Astrocyte of the spinal cord (primary cell): ENCODE data around the gene TSPAN8.

ENCODE experiments used
- DNase-seq: peaks from one replicate; pipeline ENCODE4 v3.0.0; 2011; ENCODE audit warnings: low read depth, low spot score
- H3K4me3 ChIP-seq: 2 replicates; pipeline ENCODE4 v1.5.1; 2011; ENCODE audit warnings: low read depth, mild to moderate bottlenecking, low read length, moderate library complexity
- in situ Hi-C: cut with HindIII; loops from 2 replicates; pipeline ENCODE4 v1.10.0; 2017; ENCODE audit warnings: low sequenced_read_pairs
- TF ChIP-seq, protein P1 (sequence below): IDR thresholded peaks from 2 replicates; pipeline ENCODE4 v1.5.1; 2012; ENCODE audit warnings: low read depth, mild to moderate bottlenecking, low read length, inconsistent platforms

The TSPAN8 gene

DNA sequence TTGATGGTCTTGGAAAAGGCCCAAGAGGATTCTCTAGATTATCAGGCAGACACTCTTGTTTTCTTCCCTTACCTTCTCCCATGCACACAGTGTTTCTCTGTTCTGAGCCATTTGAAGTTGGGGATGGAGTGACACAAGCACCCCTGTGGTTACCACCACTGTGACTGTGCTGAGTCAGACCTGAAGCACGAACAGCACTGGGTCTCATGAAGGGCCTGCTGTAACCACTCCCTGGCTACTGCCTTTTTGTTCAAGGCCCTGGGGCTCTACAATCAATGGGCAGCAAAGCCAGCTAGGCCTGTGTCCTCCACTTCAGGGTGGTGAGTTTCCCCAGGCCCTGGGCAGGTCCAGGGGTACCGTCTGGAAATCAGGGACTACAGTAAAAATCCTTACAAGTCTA lies 65.5 kb downstream of the TSPAN8 start:
- H3K4me3 ChIP-seq = no peak overlapping the region
- TF ChIP-seq, protein P1, sequence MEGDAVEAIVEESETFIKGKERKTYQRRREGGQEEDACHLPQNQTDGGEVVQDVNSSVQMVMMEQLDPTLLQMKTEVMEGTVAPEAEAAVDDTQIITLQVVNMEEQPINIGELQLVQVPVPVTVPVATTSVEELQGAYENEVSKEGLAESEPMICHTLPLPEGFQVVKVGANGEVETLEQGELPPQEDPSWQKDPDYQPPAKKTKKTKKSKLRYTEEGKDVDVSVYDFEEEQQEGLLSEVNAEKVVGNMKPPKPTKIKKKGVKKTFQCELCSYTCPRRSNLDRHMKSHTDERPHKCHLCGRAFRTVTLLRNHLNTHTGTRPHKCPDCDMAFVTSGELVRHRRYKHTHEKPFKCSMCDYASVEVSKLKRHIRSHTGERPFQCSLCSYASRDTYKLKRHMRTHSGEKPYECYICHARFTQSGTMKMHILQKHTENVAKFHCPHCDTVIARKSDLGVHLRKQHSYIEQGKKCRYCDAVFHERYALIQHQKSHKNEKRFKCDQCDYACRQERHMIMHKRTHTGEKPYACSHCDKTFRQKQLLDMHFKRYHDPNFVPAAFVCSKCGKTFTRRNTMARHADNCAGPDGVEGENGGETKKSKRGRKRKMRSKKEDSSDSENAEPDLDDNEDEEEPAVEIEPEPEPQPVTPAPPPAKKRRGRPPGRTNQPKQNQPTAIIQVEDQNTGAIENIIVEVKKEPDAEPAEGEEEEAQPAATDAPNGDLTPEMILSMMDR = no peak
- in situ Hi-C loops = no loop called here
- peak; percentile 48 for DNase-seq

DNA sequence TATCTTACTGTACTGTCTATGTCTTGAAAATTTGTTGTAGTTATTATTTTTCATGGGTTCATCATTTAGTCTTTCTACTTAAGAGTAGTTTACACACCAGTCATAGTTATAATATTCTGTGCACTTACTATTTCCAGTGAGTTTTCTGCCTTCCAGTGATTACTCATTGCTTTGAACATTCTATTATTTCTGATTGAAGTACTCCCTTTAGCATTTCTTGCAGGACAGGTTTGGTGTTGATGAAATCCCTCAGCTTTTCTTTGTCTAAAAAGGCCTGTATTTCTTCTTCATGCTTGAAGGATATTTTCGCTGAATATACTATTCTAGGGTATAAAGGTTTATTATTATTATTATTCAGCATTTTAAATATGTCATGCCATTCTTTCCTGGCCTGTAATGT lies 66.8 kb downstream of the TSPAN8 start:
- TF ChIP-seq, protein P1 = no peak
- no peak overlapping the region for H3K4me3 ChIP-seq
- DNase-seq = no peak
- in situ Hi-C loops = no loop called here

DNA sequence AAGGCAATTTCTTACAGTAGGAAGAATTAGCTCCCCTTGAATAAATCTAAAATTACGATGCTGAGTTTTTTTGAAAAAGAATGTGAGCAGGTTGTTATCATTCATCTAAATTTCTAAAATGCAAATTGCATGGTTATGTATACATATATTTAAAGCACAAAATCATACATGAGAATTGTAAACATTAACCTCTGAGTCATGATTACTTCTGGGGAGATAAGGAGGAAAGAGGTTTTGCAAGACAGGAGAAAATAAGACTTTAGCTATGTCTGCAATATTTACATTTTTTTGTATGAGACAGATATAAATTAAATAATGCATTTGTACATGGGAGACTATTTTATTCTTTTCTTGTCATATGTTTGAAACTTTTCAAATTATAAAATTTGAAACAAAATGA lies 72.2 kb downstream of the TSPAN8 start:
- in situ Hi-C loops = no loop called here
- TF ChIP-seq, protein P1 = no peak
- H3K4me3 ChIP-seq = no peak overlapping the region
- DNase-seq = no peak

DNA sequence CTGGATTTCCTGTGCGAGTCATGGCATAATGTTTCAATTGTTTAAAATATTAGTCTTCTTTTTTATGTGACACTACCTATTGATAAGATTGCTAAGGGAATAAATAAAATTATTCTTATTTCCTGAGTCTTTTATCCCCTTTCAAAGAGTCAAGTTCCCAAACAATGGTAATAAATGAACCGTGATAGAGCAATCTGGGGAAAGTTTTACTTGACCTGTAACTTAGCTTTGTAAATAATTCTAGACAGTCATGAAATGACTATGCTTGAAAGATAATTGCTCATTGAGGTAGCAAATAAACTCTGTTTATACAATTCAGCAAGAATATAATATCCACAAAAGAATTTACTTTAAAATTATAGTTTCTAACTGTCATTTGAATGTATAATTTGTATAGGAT lies 82.1 kb downstream of the TSPAN8 start:
- in situ Hi-C loops = no loop called here
- no peak overlapping the region for H3K4me3 ChIP-seq
- DNase-seq = no peak
- TF ChIP-seq, protein P1 = no peak
